Body of pancreas (tissue), 4 donors: ENCODE results near the gene AFAP1L1.

Source experiments
- POLR2A ChIP-seq, 3 donors: fragments of 450-650 bp; IDR thresholded peaks; one replicate each; pipeline ENCODE4 v1.6.1; 2016; ENCODE audit warnings: antibody characterized with exemption in 3 of 3, mild to moderate bottlenecking in 2 of 3
- TF ChIP-seq, protein P1 (sequence below), 7 experiments: fragments of 450-650 bp in 4 of 7; fragments of 200-600 bp in 3 of 7; sonication (generic) in 3 of 7; IDR thresholded peaks; one replicate each; pipeline ENCODE4 v1.5.1; 2016 to 2019; ENCODE audit warnings: antibody characterized with exemption in 7 of 7

- TF ChIP-seq, protein P1, sequence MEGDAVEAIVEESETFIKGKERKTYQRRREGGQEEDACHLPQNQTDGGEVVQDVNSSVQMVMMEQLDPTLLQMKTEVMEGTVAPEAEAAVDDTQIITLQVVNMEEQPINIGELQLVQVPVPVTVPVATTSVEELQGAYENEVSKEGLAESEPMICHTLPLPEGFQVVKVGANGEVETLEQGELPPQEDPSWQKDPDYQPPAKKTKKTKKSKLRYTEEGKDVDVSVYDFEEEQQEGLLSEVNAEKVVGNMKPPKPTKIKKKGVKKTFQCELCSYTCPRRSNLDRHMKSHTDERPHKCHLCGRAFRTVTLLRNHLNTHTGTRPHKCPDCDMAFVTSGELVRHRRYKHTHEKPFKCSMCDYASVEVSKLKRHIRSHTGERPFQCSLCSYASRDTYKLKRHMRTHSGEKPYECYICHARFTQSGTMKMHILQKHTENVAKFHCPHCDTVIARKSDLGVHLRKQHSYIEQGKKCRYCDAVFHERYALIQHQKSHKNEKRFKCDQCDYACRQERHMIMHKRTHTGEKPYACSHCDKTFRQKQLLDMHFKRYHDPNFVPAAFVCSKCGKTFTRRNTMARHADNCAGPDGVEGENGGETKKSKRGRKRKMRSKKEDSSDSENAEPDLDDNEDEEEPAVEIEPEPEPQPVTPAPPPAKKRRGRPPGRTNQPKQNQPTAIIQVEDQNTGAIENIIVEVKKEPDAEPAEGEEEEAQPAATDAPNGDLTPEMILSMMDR (IDR thresholded peaks at IDR 0.05) = no peak
- no peak for TF ChIP-seq POLR2A (IDR thresholded peaks at IDR 0.05)
Observed at GRCh38 chr5:149298842-149299404, 27.3 kb downstream of the AFAP1L1 start.
